ENCODE results near the gene TSPEAR.

Gene TSPEAR

DNA sequence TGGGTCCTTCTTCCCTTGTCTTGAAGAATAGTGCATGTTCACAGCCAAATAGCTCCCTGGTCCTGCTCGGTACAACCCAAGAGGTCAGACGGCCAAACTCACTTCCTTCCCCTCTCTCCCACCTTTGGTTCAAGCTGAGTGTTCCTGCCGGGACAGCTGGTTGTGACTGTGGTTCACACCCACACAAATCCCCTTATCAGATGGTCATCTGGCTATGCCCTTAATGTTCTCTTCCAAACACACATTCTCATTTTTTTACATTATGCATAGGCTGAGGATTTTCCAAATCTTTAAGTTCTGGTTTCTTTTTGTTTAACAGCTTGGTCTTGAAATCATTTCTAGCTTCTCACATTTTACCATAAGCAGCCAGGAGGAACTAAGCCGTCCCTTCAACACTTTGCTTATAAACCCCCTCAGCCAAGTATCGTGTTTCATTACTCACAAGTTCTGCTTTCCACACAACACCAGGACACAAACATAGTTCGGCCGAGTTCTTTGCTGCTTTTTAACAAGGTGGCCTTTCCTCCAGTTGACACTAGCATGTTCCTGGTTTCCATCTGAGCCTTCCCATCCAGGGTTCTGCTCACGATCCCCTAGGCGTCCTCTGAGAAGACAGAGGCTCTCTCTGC, 19.7 kb upstream of the TSPEAR start:
- H3K4me3 ChIP-seq (ENCODE audit: insufficient read depth, low read depth, low read length), result no peak overlapping the region
- no peaks in the 10 kb centered on the region for H3K27me3 ChIP-seq (ENCODE audit: control insufficient read depth, insufficient read depth, low read length, poor library complexity, severe bottlenecking)
- 87 to 88% methylated on average over 9 of the region's 9 CpGs for WGBS, 2 experiments
- no peak overlapping the region for H3K27ac ChIP-seq (ENCODE audit: insufficient read depth, low read depth, low read length, poor library complexity, severe bottlenecking)
- no peaks in the 10 kb centered on the region for H3K9me3 ChIP-seq (ENCODE audit: control insufficient read depth, low read length)
- H3K4me1 ChIP-seq (ENCODE audit: control insufficient read depth, insufficient read depth, low read length), result no peaks in the 10 kb centered on the region
- H3K36me3 ChIP-seq (ENCODE audit: control insufficient read depth, insufficient read depth, low read length), result no peaks in the 10 kb centered on the region

DNA sequence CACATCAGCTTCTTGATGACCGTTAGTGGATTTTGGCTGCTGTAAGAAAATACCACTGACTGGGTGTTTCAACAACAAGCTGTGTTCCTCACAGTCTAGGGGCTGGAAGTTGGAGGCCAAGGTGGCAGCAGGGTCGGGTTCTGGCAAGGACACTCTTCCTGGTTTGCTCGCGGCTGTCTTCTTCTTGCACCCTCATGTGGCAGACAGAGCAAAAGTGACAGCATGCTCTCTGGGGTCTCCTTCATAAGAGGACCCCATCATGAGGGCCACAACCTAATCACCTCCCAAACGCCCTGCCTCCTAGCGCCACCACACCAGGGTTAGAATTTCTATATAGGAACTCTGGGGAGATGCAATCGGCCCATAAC, 18.6 kb upstream of the TSPEAR start:
- Histone ChIP-seq H3K4me1 (ENCODE audit: control insufficient read depth, insufficient read depth, low read length) (no peaks in the 10 kb centered on the region), H3K36me3 (ENCODE audit: control insufficient read depth, insufficient read depth, low read length) (no peaks in the 10 kb centered on the region)
- WGBS, 2 experiments, result 94 to 95% methylated on average over 7 of the region's 7 CpGs

DNA sequence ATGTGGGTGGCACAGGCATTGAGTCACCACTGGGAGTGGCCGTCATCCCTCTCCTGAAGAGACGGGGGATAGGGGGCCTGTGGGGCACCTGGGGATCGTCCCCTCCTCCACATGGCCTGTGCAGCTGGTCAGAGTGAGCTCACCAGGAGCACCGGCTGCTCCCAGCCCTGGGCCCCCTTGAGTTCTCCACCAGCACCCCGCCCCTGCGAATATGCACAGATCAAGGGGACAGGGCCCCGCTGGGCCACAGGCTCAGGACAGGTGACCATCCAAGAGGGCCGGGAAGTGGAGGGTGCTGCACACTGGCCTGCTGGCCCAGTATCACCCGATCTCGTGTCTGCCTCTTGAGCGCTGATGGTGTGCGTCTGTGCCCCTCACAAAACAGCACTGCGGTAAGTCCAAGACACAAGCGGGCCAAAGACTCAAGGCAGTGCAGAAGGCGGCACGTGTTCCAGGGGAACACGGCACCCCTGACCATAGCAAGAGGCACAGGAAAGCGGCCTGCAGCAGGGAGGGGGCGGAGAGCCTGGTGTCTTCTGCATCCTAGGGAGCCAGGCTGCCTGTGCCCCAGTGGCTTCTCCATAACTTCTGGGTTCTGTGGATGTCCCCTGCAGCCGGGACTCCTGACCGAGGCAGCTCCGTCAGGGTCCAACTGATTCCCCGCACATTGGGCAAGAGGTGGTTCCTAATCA, 18.1 kb upstream of the TSPEAR start:
- H3K36me3 ChIP-seq (ENCODE audit: control insufficient read depth, insufficient read depth, low read length), result no peaks in the 10 kb centered on the region
- H3K4me3 ChIP-seq (ENCODE audit: insufficient read depth, low read depth, low read length), result no peak overlapping the region
- WGBS, 2 experiments, result 92 to 96% methylated on average over 23 of the region's 23 CpGs
- H3K9me3 ChIP-seq (ENCODE audit: control insufficient read depth, low read length), result no peaks in the 10 kb centered on the region
- H3K27ac ChIP-seq (ENCODE audit: insufficient read depth, low read depth, low read length, poor library complexity, severe bottlenecking), result no peak overlapping the region
- no peaks in the 10 kb centered on the region for H3K27me3 ChIP-seq (ENCODE audit: control insufficient read depth, insufficient read depth, low read length, poor library complexity, severe bottlenecking)
- H3K4me1 ChIP-seq (ENCODE audit: control insufficient read depth, insufficient read depth, low read length), result no peaks in the 10 kb centered on the region

More for the DNA sequence above, 18.6 kb upstream of the TSPEAR start:
- Histone ChIP-seq H3K9me3 (ENCODE audit: control insufficient read depth, low read length) (no peaks in the 10 kb centered on the region), H3K27ac (ENCODE audit: insufficient read depth, low read depth, low read length, poor library complexity, severe bottlenecking) (no peak overlapping the region), H3K27me3 (ENCODE audit: control insufficient read depth, insufficient read depth, low read length, poor library complexity, severe bottlenecking) (no peaks in the 10 kb centered on the region), H3K4me3 (ENCODE audit: insufficient read depth, low read depth, low read length) (no peak overlapping the region)

DNA sequence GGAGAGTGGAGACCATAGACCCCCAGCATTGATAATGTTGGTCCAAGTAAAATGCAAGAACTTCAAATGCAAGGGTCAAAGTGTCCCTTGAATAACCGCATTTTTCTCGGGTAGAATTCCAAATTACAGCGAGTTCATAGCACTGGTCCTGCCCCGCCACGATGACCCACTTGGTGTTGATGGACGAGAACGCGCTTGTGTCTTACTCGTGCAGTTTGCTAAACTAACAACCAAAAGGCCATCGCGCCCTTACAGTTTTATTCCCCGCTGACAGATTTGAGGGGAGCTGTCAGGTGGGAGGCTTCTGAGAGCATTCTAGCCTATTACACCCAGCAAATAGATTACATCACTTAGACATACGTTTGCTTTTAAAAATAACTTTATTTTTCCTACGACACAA, 17.3 kb upstream of the TSPEAR start:
- Histone ChIP-seq H3K4me3 (ENCODE audit: insufficient read depth, low read depth, low read length) (no peak overlapping the region), H3K27me3 (ENCODE audit: control insufficient read depth, insufficient read depth, low read length, poor library complexity, severe bottlenecking) (peaks cover 3% of the 10 kb centered on the region), H3K9me3 (ENCODE audit: control insufficient read depth, low read length) (no peaks in the 10 kb centered on the region), H3K27ac (ENCODE audit: insufficient read depth, low read depth, low read length, poor library complexity, severe bottlenecking) (no peak overlapping the region), H3K36me3 (ENCODE audit: control insufficient read depth, insufficient read depth, low read length) (no peaks in the 10 kb centered on the region), H3K4me1 (ENCODE audit: control insufficient read depth, insufficient read depth, low read length) (no peaks in the 10 kb centered on the region)
- 94 to 95% methylated on average over 14 of the region's 14 CpGs for WGBS, 2 experiments

DNA sequence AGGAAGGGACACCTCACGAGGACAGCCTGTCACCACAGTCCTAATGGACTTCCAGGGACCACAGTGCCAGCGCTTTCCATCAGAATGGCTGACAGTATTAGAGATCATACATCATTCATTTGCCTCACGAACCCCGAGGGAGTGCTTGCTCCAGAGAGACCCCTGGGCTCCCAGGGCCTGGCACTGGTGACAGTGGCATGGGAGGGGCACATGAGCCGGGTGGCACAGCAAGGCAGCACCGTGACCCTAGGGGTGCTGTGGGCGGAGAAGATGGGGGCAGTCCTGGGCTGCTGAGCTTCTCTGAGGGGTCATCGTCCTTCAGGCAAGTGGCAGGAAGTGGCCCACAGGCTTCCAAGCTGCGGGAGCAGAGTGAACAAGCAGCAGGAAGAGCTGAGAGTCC, 16.4 kb upstream of the TSPEAR start:
- H3K4me3 ChIP-seq (ENCODE audit: insufficient read depth, low read depth, low read length), result no peak overlapping the region
- peaks cover 10% of the 10 kb centered on the region for H3K27me3 ChIP-seq (ENCODE audit: control insufficient read depth, insufficient read depth, low read length, poor library complexity, severe bottlenecking)
- no peak overlapping the region for H3K27ac ChIP-seq (ENCODE audit: insufficient read depth, low read depth, low read length, poor library complexity, severe bottlenecking)
- WGBS, 2 experiments, result 89 to 93% methylated on average over 9 of the region's 9 CpGs
- no peaks in the 10 kb centered on the region for H3K9me3 ChIP-seq (ENCODE audit: control insufficient read depth, low read length)
- H3K36me3 ChIP-seq (ENCODE audit: control insufficient read depth, insufficient read depth, low read length), result no peaks in the 10 kb centered on the region
- H3K4me1 ChIP-seq (ENCODE audit: control insufficient read depth, insufficient read depth, low read length), result peaks cover 2% of the 10 kb centered on the region

DNA sequence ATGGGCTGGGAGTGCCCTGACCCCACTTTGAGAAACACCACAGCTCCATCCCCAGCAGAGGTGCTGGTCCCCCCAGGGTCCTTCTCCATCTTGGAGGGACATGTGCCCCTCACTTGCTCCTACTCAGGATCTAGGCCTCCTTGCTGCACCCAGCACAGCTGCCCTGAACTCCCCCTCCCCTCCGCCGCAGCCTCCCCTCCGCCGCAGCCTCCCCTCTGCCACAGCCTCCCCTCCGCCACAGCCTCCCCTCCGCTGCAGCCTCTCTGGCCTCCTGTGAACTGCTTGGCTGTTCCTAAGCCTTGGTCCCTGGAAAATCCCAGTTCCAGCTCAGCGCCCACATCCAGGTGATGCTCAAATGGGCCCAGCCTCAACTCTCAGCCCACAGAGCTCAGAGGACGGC, 15.9 kb upstream of the TSPEAR start:
- no peaks in the 10 kb centered on the region for H3K9me3 ChIP-seq (ENCODE audit: control insufficient read depth, low read length)
- 96 to 97% methylated on average over 8 of the region's 8 CpGs for WGBS, 2 experiments
- no peak overlapping the region for H3K27ac ChIP-seq (ENCODE audit: insufficient read depth, low read depth, low read length, poor library complexity, severe bottlenecking)
- no peaks in the 10 kb centered on the region for H3K36me3 ChIP-seq (ENCODE audit: control insufficient read depth, insufficient read depth, low read length)
- H3K4me3 ChIP-seq (ENCODE audit: insufficient read depth, low read depth, low read length), result no peak overlapping the region
- H3K27me3 ChIP-seq (ENCODE audit: control insufficient read depth, insufficient read depth, low read length, poor library complexity, severe bottlenecking), result peaks cover 10% of the 10 kb centered on the region
- H3K4me1 ChIP-seq (ENCODE audit: control insufficient read depth, insufficient read depth, low read length), result peaks cover 5% of the 10 kb centered on the region

DNA sequence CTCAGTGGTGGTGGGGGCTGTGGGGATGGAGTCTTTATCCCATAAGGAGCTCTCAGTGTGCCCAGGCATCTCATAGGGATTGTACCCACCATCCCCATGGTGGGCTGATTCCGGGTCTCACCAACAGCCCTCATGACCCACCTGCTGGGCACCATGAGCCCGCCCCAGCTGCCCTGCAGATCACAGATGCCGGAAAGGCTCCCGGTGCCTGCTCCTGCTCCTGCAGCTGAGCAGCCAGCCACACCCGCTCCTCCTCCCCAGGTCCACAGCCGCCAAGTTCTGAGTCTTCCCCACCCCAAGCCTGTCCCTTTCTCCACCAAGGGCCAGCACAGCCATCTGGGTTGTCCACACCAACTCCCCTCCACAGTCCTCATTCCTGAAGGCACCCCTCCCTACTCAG, 15.5 kb upstream of the TSPEAR start:
- Histone ChIP-seq H3K4me3 (ENCODE audit: insufficient read depth, low read depth, low read length) (no peak overlapping the region), H3K27ac (ENCODE audit: insufficient read depth, low read depth, low read length, poor library complexity, severe bottlenecking) (no peak overlapping the region), H3K36me3 (ENCODE audit: control insufficient read depth, insufficient read depth, low read length) (no peaks in the 10 kb centered on the region), H3K27me3 (ENCODE audit: control insufficient read depth, insufficient read depth, low read length, poor library complexity, severe bottlenecking) (peaks cover 10% of the 10 kb centered on the region), H3K4me1 (ENCODE audit: control insufficient read depth, insufficient read depth, low read length) (peaks cover 5% of the 10 kb centered on the region), H3K9me3 (ENCODE audit: control insufficient read depth, low read length) (no peaks in the 10 kb centered on the region)
- 81 to 87% methylated on average over 6 of the region's 6 CpGs for WGBS, 2 experiments

DNA sequence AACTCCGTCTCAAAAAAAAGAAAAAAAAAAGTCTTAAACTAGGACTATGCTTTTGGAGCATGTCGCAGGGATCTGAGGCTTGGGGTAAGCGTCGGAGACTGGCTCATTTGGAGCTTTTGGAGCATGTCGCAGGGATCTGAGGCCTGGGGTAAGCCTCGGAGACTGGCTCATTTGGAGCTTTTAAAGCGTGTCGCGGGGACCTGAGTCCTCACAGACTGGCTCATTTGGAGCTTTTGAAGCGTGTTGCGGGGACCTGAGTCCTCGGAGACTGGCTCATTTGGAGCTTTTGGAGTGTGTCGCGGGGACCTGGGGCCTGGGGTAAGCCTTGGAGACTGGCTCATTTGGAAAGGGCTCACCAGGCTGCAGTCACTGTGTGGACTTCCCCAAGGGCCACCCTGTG, 13.6 kb upstream of the TSPEAR start:
- WGBS, 2 experiments, result 93 to 94% methylated on average over 14 of the region's 14 CpGs
- H3K4me1 ChIP-seq (ENCODE audit: control insufficient read depth, insufficient read depth, low read length), result peaks cover 5% of the 10 kb centered on the region
- no peaks in the 10 kb centered on the region for H3K9me3 ChIP-seq (ENCODE audit: control insufficient read depth, low read length)
- H3K36me3 ChIP-seq (ENCODE audit: control insufficient read depth, insufficient read depth, low read length), result no peaks in the 10 kb centered on the region
- H3K4me3 ChIP-seq (ENCODE audit: insufficient read depth, low read depth, low read length), result no peak overlapping the region
- H3K27ac ChIP-seq (ENCODE audit: insufficient read depth, low read depth, low read length, poor library complexity, severe bottlenecking), result no peak overlapping the region
- peaks cover 10% of the 10 kb centered on the region for H3K27me3 ChIP-seq (ENCODE audit: control insufficient read depth, insufficient read depth, low read length, poor library complexity, severe bottlenecking)

DNA sequence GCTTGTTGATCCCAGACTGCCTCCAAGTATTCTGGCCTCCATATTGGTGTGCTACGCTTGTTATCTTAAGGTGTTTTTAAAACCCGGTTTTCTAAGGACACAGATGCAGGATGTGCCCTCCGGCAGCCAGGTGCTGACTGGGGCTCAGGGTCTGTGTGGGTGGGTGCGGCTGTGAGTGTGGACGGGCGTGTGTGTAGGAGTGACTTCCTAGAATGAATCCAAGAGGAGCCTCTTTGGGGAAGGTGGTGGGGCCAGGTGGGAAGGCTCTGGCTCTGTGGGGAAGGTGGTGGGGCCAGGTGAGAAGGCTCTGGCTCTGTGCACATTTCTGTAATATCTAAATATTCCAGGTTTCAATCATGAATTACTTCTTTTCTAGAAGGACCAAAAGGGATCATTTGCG, 12.8 kb upstream of the TSPEAR start:
- Histone ChIP-seq H3K4me1 (ENCODE audit: control insufficient read depth, insufficient read depth, low read length) (peaks cover 5% of the 10 kb centered on the region), H3K27me3 (ENCODE audit: control insufficient read depth, insufficient read depth, low read length, poor library complexity, severe bottlenecking) (peaks cover 10% of the 10 kb centered on the region), H3K9me3 (ENCODE audit: control insufficient read depth, low read length) (no peaks in the 10 kb centered on the region), H3K4me3 (ENCODE audit: insufficient read depth, low read depth, low read length) (no peak overlapping the region), H3K27ac (ENCODE audit: insufficient read depth, low read depth, low read length, poor library complexity, severe bottlenecking) (no peak overlapping the region), H3K36me3 (ENCODE audit: control insufficient read depth, insufficient read depth, low read length) (no peaks in the 10 kb centered on the region)
- WGBS, 2 experiments, result 95 to 96% methylated on average over 7 of the region's 7 CpGs

DNA sequence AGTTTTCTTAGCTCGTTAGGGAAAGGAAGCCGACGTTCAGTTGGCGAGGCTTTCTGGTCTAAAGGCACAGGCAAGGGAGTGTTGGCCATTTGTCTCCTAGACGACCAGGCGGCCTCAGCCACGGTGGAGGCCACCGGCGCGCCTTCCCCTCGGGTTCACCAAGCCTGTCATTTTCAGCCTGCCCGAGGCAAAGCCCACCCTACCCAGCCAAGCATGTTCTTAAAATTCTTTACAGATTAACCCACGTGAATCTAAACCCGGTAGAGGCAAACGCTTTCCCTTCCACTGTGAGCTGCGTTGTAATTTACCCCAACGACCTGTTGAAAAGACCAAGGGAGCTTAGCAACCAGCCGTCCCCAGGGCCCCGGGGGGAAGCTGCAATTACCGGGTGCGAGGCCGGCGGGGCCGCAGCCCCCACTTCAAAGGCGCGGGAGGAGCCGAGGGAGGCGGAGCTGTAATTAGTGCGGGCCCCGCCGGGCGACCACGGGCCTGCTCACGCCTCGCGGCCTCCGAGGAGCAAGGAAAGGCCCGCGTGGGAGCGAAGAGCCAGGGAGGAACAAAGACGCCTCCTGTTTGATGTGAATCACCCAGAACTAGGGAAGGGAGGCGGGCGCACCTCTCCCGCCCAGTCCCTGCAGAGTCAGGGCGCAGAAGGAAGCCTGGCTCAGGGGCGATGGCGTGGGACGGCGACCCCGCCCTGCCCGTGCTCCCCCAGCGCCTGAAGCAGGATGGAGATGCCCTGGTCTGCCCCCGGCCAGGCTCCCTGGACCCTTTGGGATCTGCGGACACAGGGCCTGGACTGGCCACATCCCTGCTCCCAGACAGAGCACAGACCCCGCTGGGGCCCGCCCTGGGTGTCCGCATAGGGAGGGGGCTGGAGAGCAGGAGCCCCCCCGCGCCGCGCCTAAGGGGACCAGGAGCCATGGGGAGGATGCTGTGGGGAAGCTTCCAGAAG, 12.1 kb upstream of the TSPEAR start:
- H3K36me3 ChIP-seq (ENCODE audit: control insufficient read depth, insufficient read depth, low read length), result no peaks in the 10 kb centered on the region
- peaks cover 10% of the 10 kb centered on the region for H3K27me3 ChIP-seq (ENCODE audit: control insufficient read depth, insufficient read depth, low read length, poor library complexity, severe bottlenecking)
- no peak overlapping the region for H3K4me3 ChIP-seq (ENCODE audit: insufficient read depth, low read depth, low read length)
- H3K9me3 ChIP-seq (ENCODE audit: control insufficient read depth, low read length), result no peaks in the 10 kb centered on the region
- peak overlapping the region; percentile 47 for H3K27ac ChIP-seq (ENCODE audit: insufficient read depth, low read depth, low read length, poor library complexity, severe bottlenecking)
- peaks cover 8% of the 10 kb centered on the region for H3K4me1 ChIP-seq (ENCODE audit: control insufficient read depth, insufficient read depth, low read length)
- 42 to 43% methylated on average over 61 of the region's 61 CpGs for WGBS, 2 experiments

All from ectodermal cell (in vitro differentiated cells).